ENCODE results near the gene BAZ2B.
A peak's percentile ranks its signal among the peaks of the same experiment; 100 is the strongest.

DNA sequence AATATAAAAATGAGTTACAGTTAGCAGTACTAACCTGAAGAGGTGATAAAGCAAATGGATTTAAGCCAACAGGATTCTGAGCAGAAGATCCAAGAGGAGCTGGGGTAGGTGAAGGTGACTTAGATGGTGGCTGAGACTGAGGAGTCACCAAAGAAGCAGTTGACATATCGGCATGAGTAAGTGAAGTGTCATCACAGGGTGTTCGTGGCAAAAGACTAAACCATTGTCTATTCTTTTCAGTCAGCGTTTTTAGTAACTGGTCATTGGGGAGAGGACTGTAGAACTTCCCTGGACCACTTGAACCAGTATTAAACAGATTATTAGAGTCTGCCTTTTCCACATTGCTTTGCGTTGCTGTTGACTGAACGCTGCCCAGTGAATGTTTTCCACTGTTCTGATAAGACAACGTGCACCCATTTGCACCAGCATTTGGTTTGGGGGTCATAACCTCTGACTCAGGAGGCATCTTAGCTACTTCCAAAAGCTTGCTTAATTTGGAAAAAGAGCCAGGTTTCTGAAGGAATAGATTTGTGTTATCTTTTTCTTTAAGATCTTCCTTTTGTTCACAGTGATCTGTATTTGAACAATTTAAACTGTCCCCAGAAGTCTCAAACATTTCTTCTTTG, 266.6 kb downstream of the BAZ2B start:
- TF ChIP-seq YY1 (IDR thresholded peaks at IDR 0.05; ENCODE audit: extremely low read depth, insufficient replicate concordance, low read depth, low read length) (no peak), JUND (IDR thresholded peaks at IDR 0.05) (peak; percentile 65), POLR2AphosphoS5 (IDR thresholded peaks at IDR 0.05; ENCODE audit: low read depth, low read length) (no peak), RAD21 (IDR thresholded peaks at IDR 0.05; ENCODE audit: low read depth) (no peak)
- TF ChIP-seq, protein P1, sequence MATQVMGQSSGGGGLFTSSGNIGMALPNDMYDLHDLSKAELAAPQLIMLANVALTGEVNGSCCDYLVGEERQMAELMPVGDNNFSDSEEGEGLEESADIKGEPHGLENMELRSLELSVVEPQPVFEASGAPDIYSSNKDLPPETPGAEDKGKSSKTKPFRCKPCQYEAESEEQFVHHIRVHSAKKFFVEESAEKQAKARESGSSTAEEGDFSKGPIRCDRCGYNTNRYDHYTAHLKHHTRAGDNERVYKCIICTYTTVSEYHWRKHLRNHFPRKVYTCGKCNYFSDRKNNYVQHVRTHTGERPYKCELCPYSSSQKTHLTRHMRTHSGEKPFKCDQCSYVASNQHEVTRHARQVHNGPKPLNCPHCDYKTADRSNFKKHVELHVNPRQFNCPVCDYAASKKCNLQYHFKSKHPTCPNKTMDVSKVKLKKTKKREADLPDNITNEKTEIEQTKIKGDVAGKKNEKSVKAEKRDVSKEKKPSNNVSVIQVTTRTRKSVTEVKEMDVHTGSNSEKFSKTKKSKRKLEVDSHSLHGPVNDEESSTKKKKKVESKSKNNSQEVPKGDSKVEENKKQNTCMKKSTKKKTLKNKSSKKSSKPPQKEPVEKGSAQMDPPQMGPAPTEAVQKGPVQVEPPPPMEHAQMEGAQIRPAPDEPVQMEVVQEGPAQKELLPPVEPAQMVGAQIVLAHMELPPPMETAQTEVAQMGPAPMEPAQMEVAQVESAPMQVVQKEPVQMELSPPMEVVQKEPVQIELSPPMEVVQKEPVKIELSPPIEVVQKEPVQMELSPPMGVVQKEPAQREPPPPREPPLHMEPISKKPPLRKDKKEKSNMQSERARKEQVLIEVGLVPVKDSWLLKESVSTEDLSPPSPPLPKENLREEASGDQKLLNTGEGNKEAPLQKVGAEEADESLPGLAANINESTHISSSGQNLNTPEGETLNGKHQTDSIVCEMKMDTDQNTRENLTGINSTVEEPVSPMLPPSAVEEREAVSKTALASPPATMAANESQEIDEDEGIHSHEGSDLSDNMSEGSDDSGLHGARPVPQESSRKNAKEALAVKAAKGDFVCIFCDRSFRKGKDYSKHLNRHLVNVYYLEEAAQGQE (IDR thresholded peaks at IDR 0.05; ENCODE audit: low read depth), result no peak
- TF ChIP-seq, protein P2, sequence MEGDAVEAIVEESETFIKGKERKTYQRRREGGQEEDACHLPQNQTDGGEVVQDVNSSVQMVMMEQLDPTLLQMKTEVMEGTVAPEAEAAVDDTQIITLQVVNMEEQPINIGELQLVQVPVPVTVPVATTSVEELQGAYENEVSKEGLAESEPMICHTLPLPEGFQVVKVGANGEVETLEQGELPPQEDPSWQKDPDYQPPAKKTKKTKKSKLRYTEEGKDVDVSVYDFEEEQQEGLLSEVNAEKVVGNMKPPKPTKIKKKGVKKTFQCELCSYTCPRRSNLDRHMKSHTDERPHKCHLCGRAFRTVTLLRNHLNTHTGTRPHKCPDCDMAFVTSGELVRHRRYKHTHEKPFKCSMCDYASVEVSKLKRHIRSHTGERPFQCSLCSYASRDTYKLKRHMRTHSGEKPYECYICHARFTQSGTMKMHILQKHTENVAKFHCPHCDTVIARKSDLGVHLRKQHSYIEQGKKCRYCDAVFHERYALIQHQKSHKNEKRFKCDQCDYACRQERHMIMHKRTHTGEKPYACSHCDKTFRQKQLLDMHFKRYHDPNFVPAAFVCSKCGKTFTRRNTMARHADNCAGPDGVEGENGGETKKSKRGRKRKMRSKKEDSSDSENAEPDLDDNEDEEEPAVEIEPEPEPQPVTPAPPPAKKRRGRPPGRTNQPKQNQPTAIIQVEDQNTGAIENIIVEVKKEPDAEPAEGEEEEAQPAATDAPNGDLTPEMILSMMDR (IDR thresholded peaks at IDR 0.05 in 2 of 3, conservative IDR thresholded peaks at IDR 0.05 in 1 of 3; ENCODE audit: borderline replicate concordance in 1 of 3, insufficient read depth in 1 of 3, low read depth in 2 of 3, low read length in 2 of 3), result no peak
